CD14-positive monocyte (primary cell): ENCODE data around the gene TMEM140. TPM values are rescaled to one million over a fixed set of nuclear protein-coding genes. Genes with fewer than 3 reads are reported as not detected.

ENCODE experiments used
- DNase-seq, 3 donors: peaks; one replicate each; pipeline ENCODE4 v3.0.0-alpha.2; 2011 to 2022
- H2AFZ ChIP-seq: 2 replicates; pipeline ENCODE4 v1.6.0; 2012; ENCODE audit warnings: mild to moderate bottlenecking, low read depth, low read length, inconsistent platforms; ENCODE audit not compliant: insufficient read depth, poor library complexity, severe bottlenecking
- H3K27ac ChIP-seq, 2 donors: 1 replicate in 1 of 2; 2 replicates in 1 of 2; pipeline ENCODE4 v1.5.1; 2012 to 2013; ENCODE audit warnings: low read length in 2 of 2, control low read depth in 1 of 2, inconsistent platforms in 1 of 2, low read depth in 1 of 2, mild to moderate bottlenecking in 1 of 2
- H3K27me3 ChIP-seq, 2 donors: one replicate each; pipeline versions ENCODE4 v1.6.0 to v1.6.1; 2011 to 2013; ENCODE audit warnings: low read length in 2 of 2; ENCODE audit not compliant: control insufficient read depth in 2 of 2, insufficient read depth in 2 of 2
- H3K36me3 ChIP-seq, 2 donors: replicated peaks in 1 of 2; 1 replicate in 1 of 2; 2 replicates in 1 of 2; pipeline versions ENCODE4 v1.5.1 to v1.6.1; 2012 to 2013; ENCODE audit warnings: low read length in 2 of 2, control low read depth in 1 of 2, inconsistent platforms in 1 of 2, mild to moderate bottlenecking in 1 of 2; ENCODE audit not compliant: insufficient read depth in 2 of 2, control insufficient read depth in 1 of 2
- H3K4me1 ChIP-seq, 2 donors: 1 replicate in 1 of 2; 2 replicates in 1 of 2; pipeline versions ENCODE4 v1.5.1 to v1.6.1; 2012 to 2013; ENCODE audit warnings: low read length in 2 of 2, control low read depth in 1 of 2, inconsistent platforms in 1 of 2, mild to moderate bottlenecking in 1 of 2, moderate library complexity in 1 of 2; ENCODE audit not compliant: insufficient read depth in 2 of 2, control insufficient read depth in 1 of 2
- H3K4me2 ChIP-seq: replicated peaks from 2 replicates; pipeline ENCODE3; 2012; ENCODE audit warnings: low read length, moderate library complexity, mild to moderate bottlenecking; ENCODE audit not compliant: poor library complexity, severe bottlenecking; ENCODE audit errors: extremely low read depth
- H3K4me3 ChIP-seq, 3 experiments: fragments of 200-600 bp in 1 of 3; sonication (generic) in 1 of 3; replicated peaks in 1 of 3; 1 replicate in 2 of 3; 2 replicates in 1 of 3; pipeline ENCODE4 v1.5.1; 2011 to 2013; ENCODE audit warnings: low read length in 3 of 3, mild to moderate bottlenecking in 3 of 3, control low read depth in 2 of 3, low read depth in 2 of 3, inconsistent platforms in 1 of 3, moderate library complexity in 1 of 3
- H3K79me2 ChIP-seq: 2 replicates; pipeline ENCODE4 v1.6.0; 2012; ENCODE audit warnings: mild to moderate bottlenecking, control low read depth, inconsistent platforms, low read length, moderate library complexity; ENCODE audit not compliant: insufficient read depth
- H3K9ac ChIP-seq: 2 replicates; pipeline ENCODE4 v1.6.0; 2017; ENCODE audit warnings: low read length, mild to moderate bottlenecking; ENCODE audit not compliant: insufficient read depth, poor library complexity, severe bottlenecking
- H3K9me3 ChIP-seq, 2 donors: replicated peaks in 1 of 2; 1 replicate in 1 of 2; 2 replicates in 1 of 2; pipeline versions ENCODE4 v1.5.1 to v1.6.1; 2012 to 2013; ENCODE audit warnings: low read length in 2 of 2, control low read depth in 1 of 2; ENCODE audit not compliant: control insufficient read depth in 1 of 2, insufficient read depth in 1 of 2
- H4K20me1 ChIP-seq: 2 replicates; pipeline ENCODE4 v1.6.0; 2012; ENCODE audit warnings: mild to moderate bottlenecking, low read length, control low read depth, moderate library complexity; ENCODE audit not compliant: insufficient read depth
- H3K27ac Mint-ChIP-seq, 7 donors: one replicate each; pipeline ENCODE4 v1.8.0; 2020; ENCODE audit warnings: mild to moderate bottlenecking in 7 of 7, mixed read lengths in 7 of 7, moderate library complexity in 6 of 7, inconsistent platforms in 2 of 7
- H3K27me3 Mint-ChIP-seq, 3 donors: one replicate each; pipeline ENCODE4 v1.8.0; 2021 to 2022; ENCODE audit warnings: low read depth in 3 of 3, mild to moderate bottlenecking in 3 of 3, mixed read lengths in 3 of 3, moderate library complexity in 3 of 3, inconsistent platforms in 1 of 3
- H3K36me3 Mint-ChIP-seq, 2 donors: one replicate each; pipeline ENCODE4 v1.8.0; 2020; ENCODE audit warnings: mixed read lengths in 2 of 2, inconsistent platforms in 1 of 2, mild to moderate bottlenecking in 1 of 2
- H3K4me1 Mint-ChIP-seq: one replicate; pipeline ENCODE4 v1.8.0; 2020; ENCODE audit warnings: mild to moderate bottlenecking, mixed read lengths
- H3K4me3 Mint-ChIP-seq, 2 donors: one replicate each; pipeline ENCODE4 v1.8.0; 2020; ENCODE audit warnings: mild to moderate bottlenecking in 2 of 2, mixed read lengths in 2 of 2, moderate library complexity in 1 of 2
- H3K9me3 Mint-ChIP-seq, 7 donors: one replicate each; pipeline ENCODE4 v1.8.0; 2020 to 2022; ENCODE audit warnings: mixed read lengths in 7 of 7, mild to moderate bottlenecking in 6 of 7, moderate library complexity in 6 of 7, inconsistent platforms in 2 of 7
- CTCF ChIP-seq: fragments of 200-600 bp; IDR thresholded peaks from one replicate; pipeline ENCODE4 v1.8.0; 2022; ENCODE audit warnings: antibody characterized with exemption, mild to moderate bottlenecking
- WGBS: methylation state at CpG from one replicate; pipeline ENCODE4 v1.1.5; 2013; ENCODE audit warnings: missing lambda C conversion rate; ENCODE audit not compliant: insufficient coverage; 5-methylcytosine and 5-hydroxymethylcytosine counted together
- intact Hi-C, 2 donors: fragments of 100-400 bp; cut with micrococcal nuclease; formaldehyde crosslinking; loops; one replicate each; pipeline versions ENCODE4 v1.15.0 to v1.15.1; 2023
- polyA plus RNA-seq, 3 donors: library from polyadenylated mRNA; depleted of rRNA in 1 of 3; unstranded in 2 of 3; stranded (reverse) in 1 of 3; fragments of 300-500 nt in 2 of 3; fragments of >200 nt in 1 of 3; fragmentation: Illumina TruSeq in 2 of 3; gene quantifications; 1 replicate in 2 of 3; 2 replicates in 1 of 3; pipeline ENCODE4 v1.2.3, GENCODE V29; 2012 to 2021

Gene TMEM140
- polyA plus RNA-seq, 3 donors, result 2.9 to 14.7 (median 10.6) TPM

GRCh38 chr7:135161669-135162068, 13.8 kb downstream of the TMEM140 start:
- no peaks in the 10 kb centered on the region for H3K27me3 ChIP-seq
- DNase-seq, result no peak
- peaks cover 37 to 56% of the 10 kb centered on the region in 2 donors for H3K4me1 ChIP-seq
- peaks cover 78% of the 10 kb centered on the region for H3K79me2 ChIP-seq
- H3K27ac ChIP-seq, result peak overlapping the region; percentile 43 to 82
- TF ChIP-seq CTCF, result no peak
- Mint-ChIP-seq H3K9me3 (peaks cover 6 to 14% (median 11%) of the 10 kb centered on the region in 7 donors), H3K4me1 (peaks cover 54% of the 10 kb centered on the region), H3K36me3 (peaks cover 61 to 70% of the 10 kb centered on the region in 2 donors), H3K4me3 (peak overlapping the region in 1 of 2 donors; percentile 51), H3K27ac (peak overlapping the region; percentile 78 to 95 (median 89)), H3K27me3 (no peaks in the 10 kb centered on the region)
- intact Hi-C loops, result loop anchor here in 1 of 2 donors (10.0 kb wide), 1 partner anchor 47 kb away; no protein-coding TSS in a partner anchor
- WGBS, result 73% methylated on average over 6 of the region's 6 CpGs
- peaks cover 57% of the 10 kb centered on the region for H4K20me1 ChIP-seq
- peaks cover 24 to 59% of the 10 kb centered on the region in 2 donors for H3K36me3 ChIP-seq
- no peak overlapping the region for H3K9ac ChIP-seq
- peak overlapping the region; percentile 50 for H3K4me2 ChIP-seq
- no peak overlapping the region for H2AFZ ChIP-seq
- peaks cover 7 to 8% of the 10 kb centered on the region in 2 donors for H3K9me3 ChIP-seq
- H3K4me3 ChIP-seq, result peak overlapping the region in 1 of 3 experiments; percentile 8

- no peak for TF ChIP-seq CTCF
- peaks cover 0 to 2% (median 0%) of the 10 kb centered on the region in 3 donors for H3K27me3 Mint-ChIP-seq
- peaks cover 61 to 70% of the 10 kb centered on the region in 2 donors for H3K36me3 Mint-ChIP-seq
- peaks cover 62% of the 10 kb centered on the region for H3K4me1 Mint-ChIP-seq
- H3K27ac Mint-ChIP-seq, result peak overlapping the region in 1 of 7 donors; percentile 15
- peaks cover 78% of the 10 kb centered on the region for H3K79me2 ChIP-seq
- H3K9me3 Mint-ChIP-seq, result peaks cover 0 to 9% (median 4%) of the 10 kb centered on the region in 7 donors
- intact Hi-C loops, result loop anchor here in 1 of 2 donors (10.0 kb wide), 1 partner anchor 48 kb away; no protein-coding TSS in a partner anchor
- no peak overlapping the region for H3K4me2 ChIP-seq
- no CpG with 5 or more reads among the region's 2 CpGs for WGBS
- no peak overlapping the region for H2AFZ ChIP-seq
- H3K9ac ChIP-seq, result no peak overlapping the region
- no peak overlapping the region for H3K4me3 Mint-ChIP-seq
- H3K4me3 ChIP-seq, result no peak overlapping the region
- no peaks in the 10 kb centered on the region for H3K27me3 ChIP-seq
- H3K9me3 ChIP-seq, result peaks cover under 1 to 2% of the 10 kb centered on the region in 2 donors
- H3K36me3 ChIP-seq, result peaks cover 32 to 59% of the 10 kb centered on the region in 2 donors
- peaks cover 59% of the 10 kb centered on the region for H4K20me1 ChIP-seq
- DNase-seq, result no peak
- H3K27ac ChIP-seq, result peak overlapping the region in 1 of 2 donors; percentile 82
- H3K4me1 ChIP-seq, result peaks cover 45 to 65% of the 10 kb centered on the region in 2 donors
Measured at GRCh38 chr7:135162382-135163001, 14.6 kb downstream of the TMEM140 start.
